ENCODE data around the gene CALY. TPM values are rescaled to one million over a fixed set of nuclear protein-coding genes. Genes with fewer than 3 reads are reported as not detected.

CALY gene
- polyA plus RNA-seq, 1 donor, result 0.12 TPM

DNA sequence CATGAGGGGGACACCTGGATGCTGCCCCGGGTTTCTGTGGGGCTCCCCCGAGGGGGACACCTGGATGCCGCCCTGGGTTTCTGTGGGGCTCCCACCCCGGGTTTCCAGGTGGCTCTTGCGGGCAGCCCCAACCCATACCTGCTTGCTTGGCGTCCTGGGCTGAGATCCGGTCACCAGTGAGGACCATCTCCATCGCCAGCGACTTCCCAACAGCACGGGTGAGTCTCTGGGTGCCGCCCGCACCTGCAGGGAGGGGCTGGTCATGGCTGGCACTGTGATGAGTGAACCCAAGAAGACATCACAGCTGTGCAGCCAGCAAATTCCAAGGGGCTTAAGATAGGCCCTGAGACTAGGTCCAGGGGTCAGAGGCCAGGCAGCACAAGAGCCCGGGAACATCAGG, 30.1 kb upstream of the CALY start:
- no peak for DNase-seq

DNA sequence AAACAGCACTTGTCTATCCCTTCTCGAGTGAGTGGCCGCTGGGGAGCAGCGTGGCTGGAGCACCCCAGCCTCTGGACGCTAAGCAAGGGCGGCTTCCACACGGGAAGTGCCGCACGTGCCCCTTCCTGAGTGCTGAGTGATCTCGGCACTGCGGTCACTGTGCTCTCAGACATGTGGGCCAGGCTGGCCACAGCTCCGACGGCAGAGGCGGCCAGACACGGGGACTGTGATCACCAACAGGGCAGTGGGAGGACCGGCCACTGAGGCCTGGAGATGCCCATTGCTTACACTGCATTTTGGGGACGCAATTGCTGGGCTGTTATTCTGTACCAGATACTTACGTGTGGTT, 29.4 kb upstream of the CALY start:
- no peak for DNase-seq

DNA sequence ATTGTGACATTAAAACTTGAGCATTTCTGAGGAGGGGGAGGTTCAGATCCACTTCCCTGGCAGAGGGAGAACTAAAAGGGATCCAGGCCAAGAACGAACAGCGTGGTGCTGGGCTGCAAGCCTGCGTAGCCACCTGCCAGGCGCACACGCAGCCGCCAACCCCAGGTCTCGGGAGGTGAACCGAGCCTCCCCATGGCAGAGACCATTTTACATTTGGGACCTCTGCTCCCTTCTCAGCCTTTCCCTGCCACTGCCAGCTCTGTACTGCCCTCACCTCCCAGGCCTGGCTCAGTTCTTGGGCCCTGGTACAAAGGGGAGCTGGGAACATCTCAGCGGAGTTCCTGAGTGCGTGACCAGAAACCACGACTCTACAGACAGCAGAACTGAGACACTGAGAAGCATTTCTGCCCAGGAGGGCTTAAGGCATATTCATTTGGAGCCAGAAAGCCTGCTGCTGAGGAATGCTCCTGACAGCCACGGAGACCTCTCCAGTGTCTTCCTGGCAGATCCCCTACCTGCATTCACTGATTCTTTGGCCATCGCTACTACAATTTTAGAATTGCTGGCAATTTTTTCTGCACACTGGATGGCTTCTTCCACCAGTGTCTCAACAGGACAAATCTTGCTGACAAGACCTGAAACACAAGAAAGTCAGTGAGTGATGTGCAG, 28.9 kb upstream of the CALY start:
- no peak for DNase-seq

DNA sequence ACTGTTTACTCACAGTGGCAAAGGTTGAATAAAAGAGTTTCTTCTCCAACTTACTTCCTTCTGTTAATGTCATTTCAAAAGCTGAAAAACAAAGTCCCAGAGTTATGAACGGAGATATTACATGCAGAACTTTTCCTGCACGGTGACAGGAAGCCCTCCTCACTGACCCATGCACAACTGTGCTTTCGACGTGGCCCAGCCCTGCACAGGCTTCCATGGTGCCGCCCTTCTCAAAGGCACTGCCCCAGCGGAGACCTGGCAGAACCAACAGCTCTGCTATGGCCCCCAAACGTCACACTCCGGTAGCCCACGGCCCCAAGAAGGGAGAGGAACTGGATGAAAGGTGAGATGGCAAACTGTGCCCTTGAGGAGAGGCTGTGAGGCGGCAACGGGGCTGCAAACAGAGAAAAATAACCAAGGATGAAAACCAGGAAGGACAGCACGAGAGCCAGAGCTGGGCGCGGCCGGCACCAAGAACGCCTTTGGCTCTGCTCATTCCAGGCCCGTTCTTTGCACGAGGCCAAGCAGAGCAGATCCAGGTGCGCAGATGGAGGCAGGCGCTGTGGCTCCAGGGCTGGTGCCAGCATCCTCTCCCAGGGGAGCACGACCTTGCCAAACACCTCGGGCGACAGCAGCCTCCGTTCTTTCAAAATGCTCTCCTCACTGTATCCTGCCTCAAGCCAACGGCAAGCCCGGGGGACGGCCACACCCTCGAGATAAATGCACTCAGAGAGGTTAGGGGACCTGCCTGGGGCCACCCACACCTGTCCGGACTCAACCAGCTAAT, 28.1 kb upstream of the CALY start:
- DNase-seq, result no peak

DNA sequence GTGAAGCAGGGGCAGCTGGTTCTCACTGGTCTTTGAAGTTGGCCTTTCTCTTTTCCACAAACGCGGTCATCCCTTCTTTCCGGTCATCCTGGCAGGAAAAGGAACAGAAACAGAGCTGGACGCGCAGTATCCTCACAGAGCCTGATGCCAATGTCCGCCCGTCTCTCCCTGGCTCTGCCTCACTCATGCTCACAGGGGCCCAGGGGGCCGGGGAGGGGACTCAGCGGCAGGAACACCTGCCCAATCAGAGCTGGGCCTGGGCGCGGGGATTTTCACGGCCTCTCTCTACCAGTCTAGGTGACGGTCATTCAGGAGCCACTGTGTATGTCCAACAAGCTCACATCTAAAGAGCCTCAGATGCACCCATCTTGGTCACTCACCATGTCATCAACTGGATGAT, 26.1 kb upstream of the CALY start:
- no peak for DNase-seq

DNA sequence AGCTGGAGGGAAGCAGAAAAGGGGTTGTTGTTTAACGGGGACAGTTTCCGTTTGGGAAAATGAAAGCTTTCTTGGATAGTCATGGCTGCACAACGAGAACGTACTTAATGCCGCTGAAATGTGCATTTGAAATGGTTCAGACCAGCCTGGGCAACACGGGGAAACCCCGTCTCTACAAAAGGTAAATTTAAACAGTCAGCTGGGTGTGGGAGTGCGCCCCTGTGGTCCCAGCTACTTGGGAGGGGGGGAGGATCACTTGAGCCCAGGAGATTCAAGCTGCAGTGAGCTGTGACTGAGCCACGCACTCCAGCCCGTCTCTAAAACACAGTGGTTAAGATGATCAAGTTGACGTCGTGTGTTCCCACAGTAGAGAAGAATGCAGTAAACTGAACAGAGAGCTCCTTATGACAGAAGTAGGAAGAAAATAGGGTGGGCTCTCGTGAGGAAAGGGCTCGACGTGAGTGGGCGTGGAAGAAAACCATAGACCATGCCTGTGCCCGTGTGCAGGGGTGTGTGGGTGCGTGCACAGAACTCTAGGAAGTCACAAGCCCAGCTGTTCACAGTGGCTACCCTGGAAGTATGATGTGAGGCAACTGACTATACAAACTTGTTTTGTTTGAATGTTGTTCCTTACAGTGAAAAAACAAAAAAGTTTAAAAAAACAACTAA, 25.2 kb upstream of the CALY start:
- DNase-seq, result no peak

DNA sequence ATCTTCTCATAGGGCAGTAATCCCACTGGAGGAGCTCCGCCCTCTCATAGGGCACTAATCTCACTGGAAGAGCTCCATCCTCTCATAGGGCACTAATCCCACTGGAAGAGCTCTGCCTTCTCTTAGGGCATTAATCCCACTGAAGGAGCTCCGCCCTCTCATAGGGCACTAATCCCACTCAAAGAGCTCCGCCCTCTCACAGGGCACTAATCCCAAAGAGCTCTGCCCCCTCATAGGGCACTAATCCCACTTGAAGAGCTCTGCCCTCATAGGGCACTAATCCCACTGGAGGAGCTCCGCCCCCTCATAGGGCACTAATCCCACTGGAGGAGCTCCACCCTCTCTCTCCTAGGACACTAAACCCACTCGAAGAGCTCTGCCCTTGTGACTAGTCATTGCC, 24.5 kb upstream of the CALY start:
- DNase-seq, result no peak

DNA sequence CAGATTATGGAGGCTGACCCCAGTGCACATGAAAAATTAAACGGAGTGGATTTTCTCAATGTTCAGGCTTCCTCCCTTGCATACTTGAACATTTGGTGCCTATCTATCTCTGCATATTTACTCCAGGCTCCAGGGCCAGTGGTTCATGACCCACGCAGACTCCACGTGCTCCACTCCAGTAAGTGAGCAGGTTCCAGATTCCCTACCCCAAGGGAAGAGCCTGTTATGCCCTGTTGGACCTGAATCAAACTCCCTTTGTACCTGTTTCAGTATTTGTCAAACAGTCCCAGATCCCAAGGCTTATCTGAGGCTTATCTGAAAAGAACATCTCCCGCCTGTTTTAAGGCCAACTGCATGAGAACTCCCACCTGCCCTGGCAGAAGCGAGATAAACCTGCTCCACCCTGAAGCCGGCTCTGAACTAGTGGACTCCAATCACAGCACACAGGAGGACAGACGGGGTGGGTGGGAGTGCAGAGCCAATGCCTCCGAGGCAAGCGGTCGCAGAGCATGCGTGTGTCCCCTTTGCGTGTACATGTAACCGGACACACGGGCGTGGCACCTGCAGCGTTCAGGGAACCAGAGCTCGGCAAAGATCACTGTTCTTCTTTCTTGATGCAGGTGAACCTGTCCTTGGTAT, 23.4 kb upstream of the CALY start:
- DNase-seq, result no peak

DNA sequence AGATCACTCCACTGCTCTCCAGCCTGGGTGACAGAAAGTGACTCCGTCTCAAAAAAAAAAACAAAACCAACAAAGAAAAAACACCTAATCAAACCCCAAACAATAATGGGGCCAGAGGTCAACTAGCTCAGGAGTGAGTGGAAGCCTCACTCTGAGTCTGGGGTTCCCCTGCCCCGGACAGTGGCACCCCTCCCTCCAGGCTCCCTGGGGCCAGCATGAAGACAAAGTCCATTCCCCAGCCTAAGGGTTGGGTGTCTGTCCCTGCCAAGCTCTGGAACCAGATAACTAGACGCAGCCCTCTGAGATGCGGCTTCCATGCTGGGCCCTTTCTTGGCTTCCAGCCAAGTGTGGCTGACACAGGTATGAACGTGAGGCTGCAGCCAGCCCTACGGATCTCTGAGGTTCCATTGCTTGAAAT, 22.9 kb upstream of the CALY start:
- no peak for DNase-seq

DNA sequence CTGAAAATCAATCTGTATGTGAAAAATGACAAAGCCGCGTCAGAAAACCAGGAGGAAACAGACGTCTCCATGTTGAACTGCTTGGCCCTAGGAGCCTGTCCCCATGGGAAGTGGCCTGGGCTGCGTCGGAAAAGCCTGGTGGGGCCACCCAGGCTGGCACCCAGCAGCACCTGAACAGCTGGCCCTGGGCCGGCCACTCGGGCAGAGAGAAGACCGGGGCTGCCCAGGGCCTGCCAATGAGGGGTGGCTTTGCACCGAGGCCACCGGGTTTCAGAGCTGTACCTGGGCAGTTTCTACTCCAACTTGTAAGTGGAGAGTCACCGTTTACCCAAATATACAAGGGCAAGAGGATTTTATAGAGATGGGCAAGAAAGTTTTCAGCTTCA, 22.2 kb upstream of the CALY start:
- DNase-seq, result no peak

DNA sequence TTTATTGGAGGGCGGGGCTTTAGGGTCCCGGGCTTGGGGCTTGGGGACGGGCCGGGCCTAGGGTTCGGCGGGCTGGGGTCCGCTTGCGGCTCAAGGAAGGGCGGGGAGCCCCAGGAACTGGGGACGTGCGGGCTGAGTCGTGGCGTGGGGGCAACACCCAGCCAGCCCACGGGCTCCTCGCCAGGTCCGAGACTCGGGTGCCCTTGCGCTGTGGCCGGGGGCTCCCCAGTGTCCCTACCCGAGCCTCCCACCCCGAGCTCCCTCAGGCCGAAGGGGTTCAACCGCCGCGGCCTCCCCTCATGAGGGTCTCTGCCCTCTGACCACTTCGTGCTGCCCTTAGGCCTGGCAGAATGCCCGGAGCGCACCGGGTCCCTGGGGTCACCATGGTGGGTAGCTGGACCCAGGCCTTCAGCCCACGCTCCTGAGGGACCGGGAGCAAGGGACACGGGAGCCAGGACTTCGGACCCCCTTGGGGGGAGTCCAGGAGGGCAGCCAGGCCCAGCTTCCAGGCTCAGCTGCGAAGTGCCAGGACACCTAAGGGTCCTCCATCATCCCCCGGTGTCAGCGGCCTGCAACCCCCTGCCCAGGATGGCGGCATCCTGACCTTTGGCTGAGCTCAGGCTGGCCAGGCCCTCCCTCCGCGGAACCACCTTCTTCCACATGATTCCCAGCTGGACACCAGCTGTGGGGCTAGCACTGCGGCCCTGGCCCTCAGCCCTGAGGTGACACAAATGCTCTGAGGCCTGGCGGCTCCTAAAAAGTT, 21.6 kb upstream of the CALY start:
- DNase-seq, result no peak

DNA sequence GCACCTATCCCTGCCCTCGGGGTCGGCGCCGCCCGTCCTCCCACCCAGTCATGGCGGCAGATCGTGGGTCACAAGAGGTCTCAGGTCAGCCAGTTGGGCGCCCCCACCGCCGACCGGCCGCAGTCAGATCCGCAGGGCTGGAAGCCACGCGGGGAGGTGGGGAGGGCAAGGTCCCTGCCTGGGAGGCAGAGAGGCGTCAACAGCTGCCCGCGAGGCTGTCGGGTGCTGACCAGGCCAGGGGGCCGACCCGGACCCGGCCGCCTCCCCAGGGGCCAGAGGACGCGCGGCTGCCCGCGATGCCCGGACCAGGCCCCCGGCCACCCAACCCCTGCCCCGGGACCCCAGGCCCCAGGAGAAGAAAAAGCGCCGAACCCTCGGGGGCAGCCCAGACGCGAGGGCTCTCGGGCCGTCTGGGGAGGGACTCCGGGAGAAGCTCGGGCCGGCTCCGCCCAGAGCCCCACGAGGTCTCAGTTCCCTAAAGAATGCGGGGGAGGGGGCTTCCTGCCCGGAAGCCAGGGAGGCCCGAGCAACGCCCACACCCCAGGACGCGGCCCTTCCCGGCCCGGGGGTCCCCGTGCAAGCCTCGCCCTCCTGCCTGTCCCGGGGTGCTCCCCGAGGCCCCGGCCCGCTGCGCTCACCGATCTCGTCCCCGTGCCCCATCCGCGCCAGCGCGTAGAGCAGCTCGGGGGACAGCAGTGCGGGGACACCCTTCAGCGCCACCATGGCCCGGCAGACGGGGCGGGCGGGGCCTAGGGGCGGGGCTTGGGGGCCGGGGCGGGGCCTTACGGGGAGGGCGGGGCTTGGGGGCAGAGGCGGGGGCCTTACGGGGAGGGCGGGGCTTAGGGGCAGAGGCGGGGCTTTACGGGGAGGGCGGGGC, 20.8 kb upstream of the CALY start, which contains the start of gene FUOM:
FUOM (minus strand) TSS at position 735 of the 877 bp plus-strand sequence; CDS start at position 723, 12 bp downstream.
- DNase-seq, result peak; percentile 81

DNA sequence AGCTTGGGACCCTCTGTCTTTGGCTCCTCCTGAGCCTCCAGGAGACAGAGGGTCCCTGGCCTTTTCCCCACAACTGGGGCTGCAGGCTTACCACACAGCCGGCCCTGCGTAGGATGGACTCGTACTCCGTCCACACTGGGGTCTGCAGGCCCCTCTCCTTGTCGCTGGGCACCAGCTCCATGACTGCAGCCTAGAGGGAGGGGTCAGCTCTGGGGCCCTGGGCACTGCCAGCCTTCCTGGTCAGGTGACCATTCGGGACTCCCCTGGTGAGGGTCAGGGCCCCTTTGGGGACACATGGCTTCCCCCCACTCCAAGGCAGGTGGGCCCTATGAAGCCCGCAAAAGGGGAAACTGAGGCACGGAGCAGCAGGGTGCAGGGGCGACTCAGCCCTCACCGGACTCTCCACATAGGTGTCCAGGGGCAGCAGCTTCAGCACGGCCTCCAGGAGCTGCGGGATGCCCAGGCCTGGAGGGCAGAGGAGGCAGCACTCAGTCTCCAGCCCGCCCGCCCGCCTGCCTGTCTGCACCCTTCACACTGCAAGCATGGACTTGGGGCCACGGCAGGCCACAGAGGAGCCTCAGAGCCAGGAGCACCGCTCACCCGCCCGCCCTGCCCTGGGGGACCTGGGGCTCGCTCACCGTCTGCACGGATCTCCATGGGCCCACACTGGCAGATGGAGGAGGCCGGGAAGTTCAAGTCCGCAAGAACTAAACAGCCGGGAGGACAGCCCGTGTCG, 20.0 kb upstream of the CALY start:
- DNase-seq, result no peak

DNA sequence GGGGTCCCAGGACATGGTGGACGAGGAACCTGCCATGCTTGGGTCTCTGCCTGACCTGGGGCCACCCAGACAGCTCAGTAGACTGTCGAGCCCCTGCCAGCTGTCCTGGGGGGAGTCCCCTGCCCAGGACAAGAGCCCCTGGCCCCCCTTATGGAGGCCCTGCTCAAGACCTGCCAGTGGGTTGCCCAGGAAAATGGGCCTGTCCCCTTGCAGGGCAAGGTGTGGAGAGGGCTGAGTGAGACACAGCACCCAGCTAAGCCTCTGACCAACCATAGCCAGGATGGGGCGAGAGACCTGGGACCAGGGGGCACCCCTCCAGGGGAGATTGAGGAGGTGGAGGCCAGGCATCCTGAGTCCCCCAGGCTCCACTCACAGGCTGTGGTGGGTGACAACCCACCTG, 19.3 kb upstream of the CALY start:
- DNase-seq, result no peak

DNA sequence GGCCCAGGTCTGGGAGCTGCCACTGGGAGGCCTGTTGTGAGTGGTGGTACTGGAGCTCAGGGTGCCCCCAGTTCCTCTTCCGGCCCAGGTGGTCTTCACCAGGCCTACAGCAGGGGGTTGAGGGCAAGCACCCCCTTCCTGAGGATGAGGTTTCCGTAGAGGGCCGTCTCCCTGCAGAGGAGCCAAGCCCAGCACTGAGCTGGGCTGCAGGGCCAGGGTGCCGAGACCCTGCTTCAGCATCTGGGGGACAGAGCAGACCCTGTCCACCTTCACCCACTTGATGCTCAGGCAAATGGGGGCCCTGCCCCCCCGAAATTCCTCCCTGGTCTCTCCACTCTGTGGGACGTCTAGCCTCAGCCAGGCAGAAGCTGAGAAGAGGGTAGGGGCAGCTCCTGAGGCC, 18.6 kb upstream of the CALY start:
- no peak for DNase-seq

DNA sequence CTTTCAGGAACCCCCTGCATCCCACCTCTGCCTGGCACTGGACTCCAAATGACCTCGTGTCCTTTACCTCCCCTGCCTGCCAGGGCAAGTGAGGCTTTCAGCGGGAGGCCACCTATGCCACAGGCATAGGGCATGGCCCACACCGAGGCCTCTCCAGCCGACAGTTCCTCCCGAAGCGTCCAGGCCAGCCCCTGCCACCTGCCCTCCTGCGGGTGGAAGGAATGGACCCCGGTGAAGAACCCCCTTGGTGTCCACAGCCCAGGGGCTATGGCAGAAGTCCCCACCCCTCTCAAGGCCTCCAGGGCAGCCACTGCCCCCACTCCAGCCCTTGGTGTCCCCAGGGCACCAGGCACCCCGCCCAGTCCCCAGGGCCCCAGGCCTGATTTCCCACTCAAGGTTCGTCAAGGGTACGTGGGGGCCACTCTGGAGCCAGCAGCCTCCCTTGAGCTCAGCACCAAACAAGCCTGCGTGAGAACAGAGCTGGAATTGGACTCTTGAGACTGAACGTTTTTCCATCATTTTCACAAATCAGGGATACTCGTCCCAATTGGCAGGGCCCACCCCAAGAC, 18.1 kb upstream of the CALY start:
- DNase-seq, result no peak

DNA sequence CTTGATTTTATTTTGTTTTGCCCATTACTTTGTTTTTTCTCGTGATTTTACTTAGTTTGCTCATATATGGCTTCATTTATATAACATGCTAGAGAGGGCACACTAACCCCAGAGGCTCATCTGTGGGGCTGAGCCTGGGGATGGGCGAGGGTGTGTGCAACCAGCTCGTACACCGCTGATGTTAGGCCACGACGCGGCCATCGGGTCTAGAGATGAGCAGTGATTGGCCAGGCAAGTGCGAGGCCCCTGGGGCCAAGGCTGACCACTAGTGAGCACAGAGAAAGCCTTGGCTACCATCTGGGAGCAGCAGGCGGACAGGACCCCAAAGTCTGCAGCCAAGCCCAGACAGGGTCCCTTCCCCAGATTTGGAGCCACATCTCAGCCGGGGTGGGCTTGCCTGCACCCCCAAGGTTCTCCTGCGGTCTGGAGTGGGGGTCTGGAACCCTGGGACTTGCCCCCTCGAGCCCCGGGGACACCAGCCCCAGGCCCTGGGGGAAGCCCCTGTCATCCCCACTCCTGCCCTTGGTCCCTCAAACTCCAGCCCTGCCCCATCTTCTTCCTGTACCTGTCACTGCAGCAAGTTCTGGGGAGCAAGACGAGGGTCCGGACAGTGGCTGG, 17.4 kb upstream of the CALY start:
- no peak for DNase-seq

DNA sequence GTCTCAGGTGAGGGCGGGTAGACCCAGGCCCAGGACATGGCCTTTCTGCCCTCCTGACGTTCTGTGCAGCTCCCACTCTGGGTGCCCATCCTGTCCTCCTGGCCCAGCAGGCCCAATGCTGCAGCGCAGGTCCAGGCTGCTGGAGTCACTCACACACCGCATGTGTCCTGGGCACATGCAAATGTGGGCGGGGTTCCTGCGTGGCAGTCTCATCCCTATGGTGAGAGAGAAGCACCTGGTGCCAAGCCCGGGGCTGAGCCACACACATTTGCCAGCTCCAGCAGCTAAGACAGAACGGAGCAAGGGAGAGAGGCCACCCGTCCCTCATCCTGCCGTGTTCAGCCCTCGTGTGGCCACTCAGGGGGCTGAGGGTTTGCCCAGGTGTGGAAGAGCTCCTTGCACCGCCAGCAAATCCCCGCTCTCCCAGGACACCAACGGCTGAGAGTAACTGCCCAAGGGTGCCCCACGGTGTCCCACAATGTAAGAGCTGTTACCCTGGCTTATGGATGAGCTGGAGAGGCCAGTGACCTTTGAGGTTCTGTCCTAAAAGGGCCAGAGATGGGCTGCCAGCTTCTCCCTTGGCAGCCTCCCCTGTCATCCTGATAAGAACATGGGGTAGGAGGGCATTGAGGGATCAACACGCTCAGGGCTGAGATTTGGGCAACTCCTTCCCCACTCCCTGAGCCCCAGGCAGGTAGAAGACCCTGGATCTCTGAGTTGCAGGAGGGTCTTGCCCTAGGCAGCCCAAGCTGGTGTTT, 16.7 kb upstream of the CALY start:
- no peak for DNase-seq
